ENCODE data around the gene MBD6.
"Not testable (repeated sequence)": the region's sequence is repeated elsewhere in the genome, so short reads cannot be mapped to it uniquely, and the experiment has no call there.

The MBD6 gene

GRCh38 chr12:57553343-57554202 lies 30.9 kb downstream of the MBD6 start:
- intact Hi-C loops (cut with DNase I): no loop called here
- DNase-seq: no peak

GRCh38 chr12:57554453-57554852 lies 31.8 kb downstream of the MBD6 start:
- intact Hi-C loops (cut with DNase I): no loop called here
- DNase-seq: no peak

- intact Hi-C loops (cut with DNase I): no loop called here
- DNase-seq: no peak
Observed at GRCh38 chr12:57554897-57555296, 32.3 kb downstream of the MBD6 start.

- DNase-seq: no peak
- intact Hi-C loops (cut with DNase I): no loop called here
Observed at GRCh38 chr12:57558864-57559263, 36.2 kb downstream of the MBD6 start.

GRCh38 chr12:57560516-57560915 lies 37.9 kb downstream of the MBD6 start:
- no peak for DNase-seq
- intact Hi-C loops (cut with DNase I): no loop called here

GRCh38 chr12:57561117-57561516 lies 38.5 kb downstream of the MBD6 start:
- intact Hi-C loops (cut with DNase I); DNase-seq: not testable (repeated sequence)

- no peak for DNase-seq
- intact Hi-C loops (cut with DNase I): no loop called here
Observed at GRCh38 chr12:57563358-57563757, 40.7 kb downstream of the MBD6 start.

- intact Hi-C loops (cut with DNase I): no loop called here
- no peak for DNase-seq
Observed at GRCh38 chr12:57564178-57564740, 41.6 kb downstream of the MBD6 start.

GRCh38 chr12:57568838-57569237 lies 46.2 kb downstream of the MBD6 start:
- intact Hi-C loops (cut with DNase I): no loop called here

GRCh38 chr12:57569858-57570257 lies 47.2 kb downstream of the MBD6 start:
- DNase-seq: no peak
- intact Hi-C loops (cut with DNase I): no loop called here

More at GRCh38 chr12:57568838-57569237, 46.2 kb downstream of the MBD6 start:
- no peak for DNase-seq

GRCh38 chr12:57570438-57570837 lies 47.8 kb downstream of the MBD6 start:
- peak in 1 of 42 donors; percentile 4 for DNase-seq
- intact Hi-C loops (cut with DNase I): not testable (repeated sequence)

GRCh38 chr12:57571926-57572762 lies 49.5 kb downstream of the MBD6 start:
- intact Hi-C loops (cut with DNase I): no loop called here
- peak in 1 of 42 donors; percentile 13 for DNase-seq

GRCh38 chr12:57574795-57575194 lies 52.2 kb downstream of the MBD6 start:
- intact Hi-C loops (cut with DNase I): no loop called here
- peak in 1 of 42 donors; percentile 18 for DNase-seq

GRCh38 chr12:57575771-57576612 lies 53.4 kb downstream of the MBD6 start:
- peak in 1 of 42 donors; percentile 12 for DNase-seq
- intact Hi-C loops (cut with DNase I): no loop called here

- intact Hi-C loops (cut with DNase I): no loop called here
- no peak for DNase-seq
Observed at GRCh38 chr12:57576613-57577160, 54.1 kb downstream of the MBD6 start.

GRCh38 chr12:57577981-57578758 lies 55.5 kb downstream of the MBD6 start:
- intact Hi-C loops (cut with DNase I): no loop called here
- no peak for DNase-seq

- intact Hi-C loops (cut with DNase I): no loop called here
Observed at GRCh38 chr12:57579011-57579410, 56.4 kb downstream of the MBD6 start.

More at GRCh38 chr12:57579011-57579410, 56.4 kb downstream of the MBD6 start:
- DNase-seq: no peak

Measured in head of caudate nucleus (tissue), 42 donors.